Measurements from ENCODE around the gene TAF11.
"Not testable (repeated sequence)": the region's sequence is repeated elsewhere in the genome, so short reads cannot be mapped to it uniquely, and the experiment has no call there.

The TAF11 gene, protein sequence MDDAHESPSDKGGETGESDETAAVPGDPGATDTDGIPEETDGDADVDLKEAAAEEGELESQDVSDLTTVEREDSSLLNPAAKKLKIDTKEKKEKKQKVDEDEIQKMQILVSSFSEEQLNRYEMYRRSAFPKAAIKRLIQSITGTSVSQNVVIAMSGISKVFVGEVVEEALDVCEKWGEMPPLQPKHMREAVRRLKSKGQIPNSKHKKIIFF

DNA sequence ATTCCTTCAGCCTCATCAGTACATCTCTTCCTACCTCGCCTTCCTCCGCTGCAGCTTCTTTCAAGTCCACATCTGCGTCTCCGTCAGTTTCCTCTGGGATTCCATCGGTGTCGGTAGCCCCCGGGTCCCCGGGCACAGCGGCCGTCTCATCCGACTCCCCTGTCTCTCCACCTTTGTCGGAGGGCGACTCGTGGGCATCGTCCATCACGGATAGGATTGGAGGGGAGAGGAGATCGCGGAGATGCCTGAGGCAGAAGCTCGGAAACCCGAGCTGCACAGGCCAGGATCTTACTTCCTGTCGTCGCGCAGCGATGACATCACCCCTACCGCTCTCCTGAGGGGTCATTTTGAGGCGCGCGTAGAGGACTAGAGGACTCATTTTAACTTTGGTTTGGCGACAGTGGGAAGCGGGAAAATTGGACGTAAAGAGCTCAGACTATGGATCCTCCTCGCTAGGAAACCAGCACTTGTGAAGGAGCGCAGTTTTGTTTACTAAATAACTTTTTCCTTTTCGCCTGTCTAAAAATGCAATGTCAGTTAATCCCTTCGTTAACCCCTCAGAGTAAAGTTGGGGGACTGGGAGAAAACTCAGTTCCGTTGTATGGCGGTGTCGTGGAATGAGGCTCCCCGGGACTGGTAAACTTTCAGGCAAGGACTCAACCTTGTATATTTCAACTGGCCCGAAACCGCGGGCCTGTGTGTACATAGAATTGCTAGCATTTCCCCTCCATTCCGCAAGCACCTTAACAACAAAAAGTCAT lies at the start of gene TAF11:
TSS of gene TAF11 (minus strand) at position 290 of the 761 bp plus-strand sequence. CDS start at position 205, 85 bp downstream.
- peak; percentile 85 for DNase-seq

DNA sequence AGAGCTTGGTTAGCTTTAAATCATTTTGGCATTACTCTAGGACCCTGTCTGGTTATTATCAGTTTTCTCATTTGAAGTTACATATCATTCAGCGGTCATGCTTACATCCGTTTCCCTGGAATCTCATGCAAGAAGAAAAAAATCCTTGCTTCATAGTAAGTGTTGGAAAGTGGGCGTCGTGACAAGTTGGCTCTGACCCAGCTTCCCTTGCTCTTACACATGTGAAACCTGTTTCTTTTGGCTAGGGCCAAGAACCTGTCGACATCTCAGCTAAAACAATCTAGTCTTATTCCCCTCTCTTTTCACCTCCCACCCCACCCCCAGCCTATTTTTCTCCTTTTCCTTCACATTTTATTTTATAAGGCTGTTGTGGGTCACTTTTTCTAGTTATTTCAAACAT lies 46.7 kb upstream of the TAF11 start:
- DNase-seq: no peak

DNA sequence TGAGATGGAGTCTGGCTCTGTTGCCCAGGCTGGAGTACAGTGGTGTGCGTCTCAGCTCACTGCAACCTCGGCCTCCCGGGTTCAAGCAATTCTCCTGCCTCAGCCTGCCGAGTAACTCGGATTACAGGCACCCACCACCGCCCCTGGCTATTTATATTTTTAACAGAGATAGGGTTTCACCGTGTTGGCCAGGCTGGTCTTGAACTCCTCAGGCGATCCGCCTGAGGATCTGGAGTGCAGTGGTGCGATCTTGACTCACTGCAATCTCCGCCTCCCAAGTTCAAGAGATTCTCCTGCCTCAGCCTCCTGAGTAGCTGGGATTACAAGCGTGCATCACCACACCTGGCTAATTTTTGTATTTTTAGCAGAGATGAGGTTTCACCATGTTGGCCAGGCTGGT lies 44.4 kb upstream of the TAF11 start:
- DNase-seq: not testable (repeated sequence)

DNA sequence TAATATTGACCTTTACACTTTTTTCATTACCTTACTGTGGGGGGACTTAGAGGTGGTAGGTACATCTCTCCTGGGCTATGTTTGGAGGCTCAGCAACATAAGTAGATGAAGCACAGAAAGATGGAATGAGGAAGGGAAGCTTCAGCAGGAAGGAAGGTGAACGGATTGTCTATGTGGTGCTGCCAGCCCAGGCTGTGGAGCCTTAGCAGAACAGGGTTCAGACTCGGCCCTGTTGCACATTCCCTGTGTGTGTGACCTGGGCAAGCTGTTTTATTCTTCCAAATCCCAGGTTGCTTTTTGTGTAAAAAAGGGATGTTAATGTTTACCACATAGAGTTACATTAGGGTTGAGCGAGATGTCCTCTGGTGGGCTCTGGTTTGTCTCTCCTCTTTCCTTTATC lies 42.4 kb upstream of the TAF11 start:
- DNase-seq: no peak

DNA sequence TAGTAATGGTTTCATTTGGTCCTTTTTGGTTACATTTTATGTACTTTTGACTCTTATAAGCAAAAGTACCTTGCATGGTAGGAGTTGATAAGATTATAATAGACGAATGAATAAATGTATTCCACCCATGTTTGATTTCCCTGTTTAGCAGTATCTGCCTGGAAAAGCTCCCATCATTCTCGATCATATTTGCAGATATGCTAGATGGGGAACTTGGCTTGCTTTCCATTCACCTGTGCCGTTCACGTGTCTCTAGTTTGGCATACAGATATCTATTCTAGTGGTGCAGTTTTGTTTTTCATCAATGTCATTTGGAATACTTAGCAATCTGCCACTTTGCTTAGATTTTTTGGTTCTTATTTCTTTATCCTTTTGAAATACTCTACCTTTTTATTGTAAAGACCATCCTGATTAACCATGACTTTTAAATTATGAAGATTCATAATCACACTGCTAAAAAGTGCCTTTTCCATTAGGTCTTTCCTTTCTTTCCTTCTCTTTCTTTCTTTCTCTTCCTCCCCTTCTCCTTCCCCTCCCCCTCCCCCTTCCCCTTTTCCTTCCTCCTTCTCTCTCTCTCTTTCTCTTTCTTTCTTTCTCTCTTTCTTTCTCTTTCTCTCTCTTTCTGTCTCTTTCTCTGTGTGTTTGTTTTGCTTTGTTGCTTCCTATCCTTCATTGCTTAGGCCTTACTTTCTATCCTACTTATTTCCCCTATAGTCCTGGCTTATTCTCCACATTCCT lies 41.6 kb upstream of the TAF11 start:
- no peak for DNase-seq

DNA sequence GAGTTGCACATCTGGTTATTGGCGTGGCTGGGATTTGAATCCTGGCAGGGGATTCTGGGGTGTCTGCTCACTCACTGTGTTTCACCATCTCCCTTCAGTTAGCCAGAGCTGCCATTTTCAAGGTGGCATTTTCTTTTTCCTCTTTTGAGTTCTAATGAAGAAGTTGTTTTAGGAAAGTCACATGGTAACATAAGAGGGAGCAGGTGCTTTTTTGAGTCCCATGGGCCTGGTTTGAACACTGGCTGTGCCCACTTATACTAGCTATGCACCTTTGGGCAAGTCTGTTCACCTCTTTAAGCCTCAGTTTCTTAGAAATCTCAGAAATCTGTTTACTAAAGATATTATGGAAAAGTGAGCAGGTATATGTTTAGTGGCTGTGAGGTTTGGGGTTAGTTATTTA lies 40.9 kb upstream of the TAF11 start:
- no peak for DNase-seq

DNA sequence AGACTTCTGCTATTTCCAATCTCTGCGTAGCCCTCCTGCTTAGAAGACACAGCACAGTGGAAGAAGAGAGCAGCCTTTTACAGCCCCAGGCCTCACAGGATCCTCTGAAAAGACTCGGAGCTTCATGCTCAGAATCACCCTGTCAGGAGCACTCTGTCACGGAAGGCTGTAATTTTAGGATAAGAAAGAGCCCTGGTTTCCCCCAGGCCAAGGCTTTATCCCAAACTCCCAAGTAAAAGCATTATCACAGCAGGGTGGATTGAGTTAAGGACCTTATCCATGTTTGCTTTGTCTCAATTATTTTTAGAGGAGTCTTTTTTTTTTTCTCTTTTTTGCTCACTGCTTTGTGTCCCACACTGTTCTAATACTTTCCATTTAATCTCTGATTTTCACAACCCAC lies 40.4 kb upstream of the TAF11 start:
- DNase-seq: no peak

DNA sequence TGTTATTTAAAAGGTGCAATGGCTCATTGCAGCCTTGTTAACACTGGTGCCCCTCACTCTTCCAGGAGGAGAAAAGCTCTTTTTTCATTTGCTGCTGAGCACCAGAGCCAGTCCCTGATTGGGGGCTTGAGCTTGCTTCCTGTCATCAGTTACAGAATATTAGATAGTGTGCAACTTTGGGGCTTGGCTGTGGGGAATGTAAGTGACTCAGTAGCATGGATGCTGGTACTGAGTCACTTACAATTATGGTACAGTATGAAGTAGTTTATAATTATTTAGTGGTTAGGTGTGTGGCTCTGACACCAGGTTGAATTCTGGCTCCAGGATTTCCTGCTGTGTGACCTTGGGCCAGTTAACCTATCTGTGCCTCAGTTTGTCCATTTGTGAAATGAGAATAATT lies 38.8 kb upstream of the TAF11 start:
- DNase-seq: no peak

DNA sequence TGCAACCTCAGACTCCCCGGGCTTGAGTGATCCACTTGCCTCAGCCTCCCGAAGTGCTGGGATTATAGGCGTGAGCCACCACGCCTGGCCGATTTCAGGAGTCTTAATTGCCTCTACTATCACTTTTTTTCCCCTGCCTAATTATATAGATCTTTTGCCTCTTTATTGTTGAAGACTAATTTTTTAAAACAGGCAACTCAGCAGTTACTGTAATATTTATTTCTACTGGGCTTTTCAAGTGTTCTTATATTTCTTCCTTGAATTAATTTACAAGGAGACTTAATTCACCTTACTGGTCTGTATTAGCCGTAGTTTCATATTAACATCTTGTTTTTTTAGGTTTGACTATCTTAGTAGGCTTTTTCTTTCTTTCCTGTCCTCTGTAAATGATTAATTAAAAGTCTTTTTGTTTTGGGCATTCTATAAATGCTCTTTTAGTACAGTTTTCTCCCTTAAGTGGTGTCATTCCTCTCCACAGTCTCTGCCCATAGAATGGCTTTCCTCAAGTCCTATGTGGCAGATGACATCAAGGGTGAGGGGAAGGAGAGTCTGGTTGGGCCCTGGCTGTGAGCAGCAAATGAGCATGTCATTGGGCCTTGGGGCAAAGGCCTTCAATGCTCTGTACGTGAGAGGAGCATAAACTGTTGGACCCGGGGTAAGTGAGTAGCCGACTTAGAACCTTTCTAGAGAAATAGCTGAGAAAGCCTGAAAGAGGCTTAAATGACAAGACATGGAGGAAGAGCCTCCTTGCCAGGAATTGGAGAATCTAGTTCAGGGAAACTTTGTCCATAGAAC lies 37.2 kb upstream of the TAF11 start:
- DNase-seq: no peak

DNA sequence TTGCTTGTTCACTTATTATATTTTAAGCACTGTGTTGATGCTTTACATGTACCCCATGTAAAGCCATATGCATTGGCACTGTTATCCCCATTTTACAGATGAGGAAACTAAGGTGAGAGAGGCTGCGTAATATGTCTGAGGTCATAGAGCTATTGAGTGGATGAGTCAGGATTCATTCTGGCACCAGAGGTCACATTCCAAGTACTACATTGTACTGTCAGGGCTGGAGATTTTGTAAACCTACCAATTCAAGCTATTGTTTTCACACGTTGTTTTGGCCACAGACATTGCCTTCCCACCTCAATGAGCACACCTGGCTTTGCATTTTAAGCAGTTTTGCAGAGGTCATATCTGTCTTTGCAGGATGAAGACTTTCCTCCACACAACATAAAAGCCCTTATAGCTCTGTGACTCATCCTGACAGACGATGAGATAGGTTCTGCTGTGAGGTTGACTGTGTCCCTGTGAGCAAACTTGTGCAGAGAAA lies 34.4 kb upstream of the TAF11 start:
- no peak for DNase-seq

DNA sequence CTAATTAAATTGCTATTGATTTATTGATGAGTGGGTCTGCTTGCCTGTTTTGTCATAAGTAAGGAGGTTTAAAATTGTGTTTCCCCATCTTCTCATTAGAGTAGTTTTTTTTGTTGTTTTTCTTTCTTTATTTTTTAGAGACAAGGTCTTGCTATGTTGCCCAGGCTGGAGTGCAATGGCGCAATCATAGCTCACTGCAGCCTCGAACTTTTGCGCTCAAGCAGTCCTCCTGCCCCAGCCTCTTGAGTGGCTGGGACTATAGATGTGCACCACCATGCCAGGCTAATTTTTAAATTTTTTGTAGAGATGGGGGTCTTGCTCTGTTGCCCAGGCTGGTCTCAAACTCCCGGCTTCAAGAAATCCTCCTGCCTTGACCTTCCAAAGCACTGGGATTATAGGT lies 32.3 kb upstream of the TAF11 start:
- DNase-seq: no peak

DNA sequence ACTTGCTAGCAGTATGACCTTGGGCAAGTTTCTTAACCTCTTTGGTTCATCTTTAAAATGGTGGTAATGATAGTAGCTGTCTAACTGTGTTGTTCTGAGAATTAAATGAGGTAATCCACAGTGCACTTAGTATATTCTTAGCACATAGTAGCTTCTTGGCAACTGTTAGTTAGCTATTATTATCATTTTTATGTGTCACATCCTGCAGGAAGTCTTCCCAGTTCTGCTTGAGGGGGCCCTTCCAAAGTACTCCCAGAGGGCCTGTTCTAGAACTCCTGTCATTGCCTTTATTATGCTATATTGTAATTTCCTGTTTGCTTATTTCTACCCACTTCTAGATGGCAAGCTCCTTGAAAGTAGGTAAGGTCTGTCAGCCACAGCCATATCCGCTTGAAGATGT lies 31.8 kb upstream of the TAF11 start:
- DNase-seq: no peak

DNA sequence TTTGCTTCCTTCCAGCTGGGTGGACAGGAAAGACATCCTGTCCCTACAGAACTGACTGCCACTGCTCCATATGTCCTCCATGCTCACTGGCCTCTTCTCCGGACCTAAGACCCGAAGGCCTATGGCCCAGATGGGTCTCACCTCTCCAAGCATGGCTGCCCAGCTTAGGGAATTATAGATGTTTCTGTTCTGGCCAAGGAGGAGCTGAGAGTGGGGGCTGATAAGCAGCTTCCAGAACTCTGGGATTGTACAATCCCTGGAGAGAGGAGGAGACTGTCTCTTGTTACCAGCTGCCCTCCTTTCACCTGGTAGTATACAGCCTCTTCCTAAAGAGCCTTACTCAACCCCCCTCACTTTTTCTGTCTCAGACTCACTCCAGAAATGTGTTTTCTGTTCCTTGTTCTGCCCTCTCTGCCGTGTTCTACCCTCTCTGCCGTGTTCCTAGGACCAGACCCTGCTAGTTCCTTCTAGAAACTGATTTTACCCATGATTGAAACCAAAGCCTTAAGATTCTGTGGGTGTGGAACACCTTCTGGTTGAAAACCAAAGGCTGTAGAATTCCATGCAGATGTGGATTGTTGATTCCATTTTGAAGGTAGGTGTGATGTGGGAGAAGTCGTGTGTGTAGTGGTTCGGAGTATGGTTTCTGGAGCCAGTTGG lies 29.9 kb upstream of the TAF11 start:
- no peak for DNase-seq

DNA sequence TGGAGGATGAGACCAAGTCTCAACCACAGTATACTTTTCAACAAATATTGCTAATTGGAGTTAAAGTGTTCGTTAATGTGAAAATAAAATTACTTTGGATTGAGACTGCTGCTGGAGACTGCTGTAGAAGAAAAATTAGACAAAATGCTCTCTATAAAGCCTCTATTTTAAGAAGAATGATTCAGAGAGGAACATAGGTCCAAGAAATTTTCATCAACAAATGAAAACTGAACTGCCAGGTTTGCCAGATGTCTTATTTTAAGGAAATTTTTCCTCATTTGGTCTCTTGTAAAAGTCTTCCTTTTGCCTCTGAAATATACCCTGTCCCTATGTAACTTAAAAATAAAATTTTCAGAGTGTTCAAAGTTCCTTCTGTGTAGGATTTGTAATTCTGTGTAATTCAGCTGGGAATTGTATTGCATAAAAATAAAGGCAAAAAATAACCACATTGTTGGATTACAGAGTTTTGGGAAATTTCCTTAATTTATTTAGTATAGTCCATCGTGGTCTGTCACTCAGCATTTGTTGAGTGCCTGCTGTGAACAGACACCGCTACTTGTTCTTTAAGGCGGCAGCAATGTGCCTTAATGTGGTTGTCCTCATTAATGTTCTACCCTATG lies 28.6 kb upstream of the TAF11 start:
- no peak for DNase-seq

DNA sequence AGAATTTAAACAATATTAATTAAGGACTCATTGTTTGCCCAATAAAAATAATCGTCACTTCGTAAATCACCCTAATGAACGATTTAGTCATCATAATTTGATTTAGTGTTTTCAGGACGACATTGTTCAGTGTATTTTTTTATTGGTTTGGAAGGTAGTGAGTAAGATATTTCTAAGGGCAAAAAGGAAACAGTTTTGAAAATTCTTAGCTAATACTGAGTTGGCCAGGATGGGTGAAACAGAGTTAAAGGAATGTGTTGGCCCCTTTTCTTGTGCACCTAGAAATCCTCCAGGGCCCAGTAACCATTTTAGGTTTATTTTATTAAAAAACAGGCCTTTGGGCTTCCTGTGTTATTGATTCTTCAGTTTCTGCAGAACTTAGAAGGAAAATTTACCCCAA lies 26.5 kb upstream of the TAF11 start:
- no peak for DNase-seq

DNA sequence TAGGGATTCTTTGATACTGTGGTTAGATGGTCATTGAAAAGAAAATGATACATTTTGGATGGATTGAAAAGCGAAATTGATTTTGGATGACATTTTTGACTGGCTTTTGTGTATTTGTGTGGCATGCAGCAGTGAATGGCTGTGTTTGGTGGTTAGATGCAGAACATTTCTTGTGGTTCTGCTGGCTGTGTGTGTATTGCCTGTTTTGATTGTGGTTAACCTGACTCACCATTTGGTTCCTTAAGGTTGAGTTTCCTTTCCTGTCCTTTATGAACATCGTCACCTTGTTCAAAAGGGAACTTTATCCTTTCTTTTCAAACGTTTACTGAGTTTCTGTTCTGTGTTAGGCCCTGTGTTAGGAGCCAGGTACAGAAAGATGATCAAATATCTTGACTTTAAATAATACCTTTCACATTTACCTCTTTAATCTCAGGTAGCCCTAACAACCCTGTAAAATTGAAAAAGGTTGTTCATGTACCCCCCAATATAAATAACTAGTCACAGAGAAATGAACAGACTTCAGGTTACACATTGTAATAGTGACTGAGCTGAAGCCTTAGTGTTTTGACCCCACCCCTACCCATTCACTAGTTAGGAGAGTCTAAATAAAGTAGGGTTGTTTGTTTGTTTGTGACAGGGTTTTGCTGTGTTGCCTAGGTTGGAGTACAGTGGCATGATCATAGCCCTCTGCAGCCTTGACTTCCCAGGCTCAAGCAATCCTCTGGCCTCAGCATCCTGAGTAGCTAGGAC lies 25.0 kb upstream of the TAF11 start:
- peak; percentile 35 for DNase-seq

DNA sequence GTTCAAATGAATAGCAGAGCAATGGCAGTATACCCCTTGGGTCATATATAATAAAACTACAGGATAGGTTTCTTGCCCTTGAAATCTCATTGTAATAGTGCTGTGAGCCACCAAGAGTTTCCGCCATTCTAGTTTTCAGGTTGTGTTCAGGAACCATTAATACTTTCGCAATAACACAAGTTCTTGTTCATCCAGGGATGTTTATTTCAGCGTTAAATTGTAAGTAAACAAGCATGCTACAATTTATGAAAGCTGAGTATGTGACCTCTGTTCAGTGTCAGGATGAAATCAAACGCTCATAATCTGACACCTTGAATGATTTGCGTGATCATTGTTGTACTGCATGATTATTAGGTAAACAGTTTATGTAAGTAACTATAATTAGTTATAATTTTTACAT lies 24.0 kb upstream of the TAF11 start:
- DNase-seq: no peak

DNA sequence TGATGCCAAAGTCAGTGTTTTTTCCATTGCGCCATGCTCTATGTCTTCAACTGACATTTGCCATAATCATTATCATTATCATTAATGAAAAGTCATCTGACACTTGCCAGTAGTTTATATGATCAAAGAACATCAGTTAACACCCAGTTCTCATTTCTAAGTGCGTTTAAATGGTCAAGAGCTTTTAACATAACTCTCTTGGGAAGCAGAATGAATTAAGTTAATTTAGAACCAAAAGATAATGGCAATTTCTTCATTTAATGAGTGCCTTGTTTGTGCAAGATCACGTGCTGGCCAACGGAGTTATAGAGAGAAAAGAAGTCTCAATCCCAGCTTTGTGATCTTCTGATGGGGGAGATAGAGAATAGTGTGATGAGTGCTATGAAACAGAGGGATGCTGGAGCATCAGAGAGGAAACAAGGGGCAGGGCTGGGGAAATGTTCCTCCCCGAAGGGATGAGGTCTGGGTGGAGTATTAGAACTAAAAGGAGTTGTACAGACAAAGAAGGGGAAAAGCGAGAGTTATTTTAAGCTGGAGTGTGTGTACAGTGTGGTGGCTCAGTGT lies 21.6 kb upstream of the TAF11 start:
- DNase-seq: no peak

DNA sequence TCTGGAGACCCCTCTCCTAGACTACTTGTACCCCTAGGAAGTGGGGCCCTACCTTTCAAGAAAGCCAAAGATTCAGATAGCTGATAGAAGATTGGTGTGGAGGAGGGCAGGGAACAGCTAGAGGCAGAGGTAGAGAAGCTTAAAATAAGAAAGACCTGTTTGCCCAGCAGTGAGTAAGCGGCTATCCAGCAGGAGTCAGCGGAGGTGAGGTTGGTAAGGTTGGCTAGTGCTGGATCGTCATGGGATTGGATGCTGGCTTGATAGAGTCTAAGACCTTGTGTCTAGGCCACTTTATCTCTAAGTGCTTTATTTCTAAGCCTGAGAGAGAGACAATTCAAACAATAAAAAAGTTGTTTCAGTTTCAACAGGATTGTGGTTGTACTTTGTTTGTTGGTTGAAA lies 20.4 kb upstream of the TAF11 start:
- no peak for DNase-seq

DNA sequence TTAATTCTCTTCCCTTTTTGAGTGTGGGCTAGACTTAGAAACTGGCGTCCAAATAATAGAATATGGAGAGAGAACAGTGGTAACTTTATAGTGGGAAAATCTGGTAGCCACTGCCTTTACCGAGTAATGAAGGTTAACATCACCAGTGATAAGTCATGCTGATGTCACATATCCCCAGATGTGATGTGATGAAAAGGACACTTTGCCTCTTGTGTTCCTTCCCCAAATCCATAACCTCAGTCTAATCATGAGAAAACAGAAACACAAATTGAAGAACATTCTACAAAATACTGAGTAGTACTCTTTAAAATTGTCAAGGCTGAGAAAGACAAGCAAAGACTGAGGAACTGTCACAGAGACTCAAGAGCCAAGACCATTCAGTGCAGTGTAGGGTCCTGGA lies 19.0 kb upstream of the TAF11 start:
- DNase-seq: no peak

All from activated gamma-delta T cell treated with Interleukin-2 at 50 U/mL for 16 hours (primary cell).